Activated CD8-positive, alpha-beta T cell treated with anti-CD3 and anti-CD28 coated beads for 36 hours (primary cell): Measurements from ENCODE around the gene RXRB. TPM values are rescaled to one million over a fixed set of nuclear protein-coding genes. Genes with fewer than 3 reads are reported as not detected.

Source experiments
- ATAC-seq: fragments of 200-7000 bp; cut with Tn5 transposase; one replicate; pipeline ENCODE4 v1.10.0; 2021; ENCODE audit warnings: mild to moderate bottlenecking, moderate library complexity
- CTCF ChIA-PET: fragments of 350-600 bp; sonication (Branson Sonifier 250); formaldehyde crosslinking; loops from one replicate; lab custom pipeline; 2021; ENCODE audit warnings: antibody characterized with exemption; lab: Charles Lee
- POLR2A ChIA-PET: fragments of 350-600 bp; sonication (Branson Sonifier 250); formaldehyde crosslinking; loops from one replicate; lab custom pipeline; 2021; ENCODE audit warnings: antibody characterized with exemption; lab: Charles Lee
- DNase-seq: peaks from one replicate; pipeline ENCODE4 v3.0.0-alpha.2; 2020
- H3K27ac Mint-ChIP-seq: one replicate; pipeline ENCODE4 v1.8.0; 2021; ENCODE audit warnings: mild to moderate bottlenecking, mixed read lengths
- H3K27me3 Mint-ChIP-seq: one replicate; pipeline ENCODE4 v1.8.0; 2021; ENCODE audit warnings: mixed read lengths
- H3K36me3 Mint-ChIP-seq: one replicate; pipeline ENCODE4 v1.8.0; 2021; ENCODE audit warnings: low read depth, mixed read lengths
- H3K4me1 Mint-ChIP-seq: one replicate; pipeline ENCODE4 v1.8.0; 2021; ENCODE audit warnings: low read depth, mixed read lengths
- H3K4me3 Mint-ChIP-seq: one replicate; pipeline ENCODE4 v1.8.0; 2021; ENCODE audit warnings: mild to moderate bottlenecking, moderate library complexity, mixed read lengths
- H3K9me3 Mint-ChIP-seq: one replicate; pipeline ENCODE4 v1.8.0; 2021; ENCODE audit warnings: mixed read lengths
- intact Hi-C: fragments of 100-400 bp; cut with micrococcal nuclease; formaldehyde crosslinking; loops from one replicate; pipeline ENCODE4 v1.10.0; 2022
- total RNA-seq, 2 experiments: library from RNA; stranded (reverse); gene quantifications; one replicate each; pipeline ENCODE4 v1.2.3, GENCODE V29; 2021
- TF ChIP-seq, protein P1 (sequence below): fragments of 200-600 bp; IDR thresholded peaks from one replicate; pipeline ENCODE4 v1.8.0; 2022; ENCODE audit warnings: antibody characterized with exemption, mild to moderate bottlenecking

RXRB gene
- total RNA-seq, 2 experiments from 2014 or later, result 41.2 to 41.9 TPM

GRCh38 chr6:33175436-33176069 lies 24.9 kb downstream of the RXRB start:
- intact Hi-C loops, result no loop called here
- CTCF ChIA-PET, result interaction anchor here (1.3 kb wide), 1 partner anchor 22 kb away, joined by 3 read pairs; no protein-coding TSS in a partner anchor
- ATAC-seq, result no peak
- Mint-ChIP-seq H3K4me1 (no peaks in the 10 kb centered on the region), H3K9me3 (no peaks in the 10 kb centered on the region), H3K27me3 (no peaks in the 10 kb centered on the region), H3K36me3 (no peaks in the 10 kb centered on the region), H3K27ac (no peak overlapping the region), H3K4me3 (no peak overlapping the region)
- TF ChIP-seq, protein P1, sequence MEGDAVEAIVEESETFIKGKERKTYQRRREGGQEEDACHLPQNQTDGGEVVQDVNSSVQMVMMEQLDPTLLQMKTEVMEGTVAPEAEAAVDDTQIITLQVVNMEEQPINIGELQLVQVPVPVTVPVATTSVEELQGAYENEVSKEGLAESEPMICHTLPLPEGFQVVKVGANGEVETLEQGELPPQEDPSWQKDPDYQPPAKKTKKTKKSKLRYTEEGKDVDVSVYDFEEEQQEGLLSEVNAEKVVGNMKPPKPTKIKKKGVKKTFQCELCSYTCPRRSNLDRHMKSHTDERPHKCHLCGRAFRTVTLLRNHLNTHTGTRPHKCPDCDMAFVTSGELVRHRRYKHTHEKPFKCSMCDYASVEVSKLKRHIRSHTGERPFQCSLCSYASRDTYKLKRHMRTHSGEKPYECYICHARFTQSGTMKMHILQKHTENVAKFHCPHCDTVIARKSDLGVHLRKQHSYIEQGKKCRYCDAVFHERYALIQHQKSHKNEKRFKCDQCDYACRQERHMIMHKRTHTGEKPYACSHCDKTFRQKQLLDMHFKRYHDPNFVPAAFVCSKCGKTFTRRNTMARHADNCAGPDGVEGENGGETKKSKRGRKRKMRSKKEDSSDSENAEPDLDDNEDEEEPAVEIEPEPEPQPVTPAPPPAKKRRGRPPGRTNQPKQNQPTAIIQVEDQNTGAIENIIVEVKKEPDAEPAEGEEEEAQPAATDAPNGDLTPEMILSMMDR, result no peak
- no peak for DNase-seq
- POLR2A ChIA-PET, result no interaction called here

GRCh38 chr6:33174784-33175183 lies 25.7 kb downstream of the RXRB start:
- Mint-ChIP-seq H3K4me1 (no peaks in the 10 kb centered on the region), H3K27me3 (no peaks in the 10 kb centered on the region), H3K36me3 (no peaks in the 10 kb centered on the region), H3K4me3 (no peak overlapping the region), H3K9me3 (no peaks in the 10 kb centered on the region), H3K27ac (no peak overlapping the region)
- POLR2A ChIA-PET, result no interaction called here
- CTCF ChIA-PET, result interaction anchor here (1.0 to 2.0 kb wide), 3 partner anchors 13 to 161 kb away, joined by 3 to 11 read pairs (median 3); no protein-coding TSS in a partner anchor
- TF ChIP-seq, protein P1, result no peak
- DNase-seq (no peak), ATAC-seq (no peak)
- intact Hi-C loops, result no loop called here

- Mint-ChIP-seq H3K4me1 (no peaks in the 10 kb centered on the region), H3K27ac (no peak overlapping the region), H3K27me3 (no peaks in the 10 kb centered on the region), H3K4me3 (no peak overlapping the region), H3K9me3 (no peaks in the 10 kb centered on the region), H3K36me3 (no peaks in the 10 kb centered on the region)
- ChIA-PET POLR2A (no interaction called here), CTCF (interaction anchor here (0.7 to 2.0 kb wide), 7 partner anchors 12 to 159 kb away, joined by 3 to 11 read pairs (median 4); no protein-coding TSS in a partner anchor)
- DNase-seq (no peak), ATAC-seq (no peak)
- TF ChIP-seq, protein P1, result no peak
- intact Hi-C loops, result no loop called here
Measured at GRCh38 chr6:33173535-33174180, 26.8 kb downstream of the RXRB start.

DNA sequence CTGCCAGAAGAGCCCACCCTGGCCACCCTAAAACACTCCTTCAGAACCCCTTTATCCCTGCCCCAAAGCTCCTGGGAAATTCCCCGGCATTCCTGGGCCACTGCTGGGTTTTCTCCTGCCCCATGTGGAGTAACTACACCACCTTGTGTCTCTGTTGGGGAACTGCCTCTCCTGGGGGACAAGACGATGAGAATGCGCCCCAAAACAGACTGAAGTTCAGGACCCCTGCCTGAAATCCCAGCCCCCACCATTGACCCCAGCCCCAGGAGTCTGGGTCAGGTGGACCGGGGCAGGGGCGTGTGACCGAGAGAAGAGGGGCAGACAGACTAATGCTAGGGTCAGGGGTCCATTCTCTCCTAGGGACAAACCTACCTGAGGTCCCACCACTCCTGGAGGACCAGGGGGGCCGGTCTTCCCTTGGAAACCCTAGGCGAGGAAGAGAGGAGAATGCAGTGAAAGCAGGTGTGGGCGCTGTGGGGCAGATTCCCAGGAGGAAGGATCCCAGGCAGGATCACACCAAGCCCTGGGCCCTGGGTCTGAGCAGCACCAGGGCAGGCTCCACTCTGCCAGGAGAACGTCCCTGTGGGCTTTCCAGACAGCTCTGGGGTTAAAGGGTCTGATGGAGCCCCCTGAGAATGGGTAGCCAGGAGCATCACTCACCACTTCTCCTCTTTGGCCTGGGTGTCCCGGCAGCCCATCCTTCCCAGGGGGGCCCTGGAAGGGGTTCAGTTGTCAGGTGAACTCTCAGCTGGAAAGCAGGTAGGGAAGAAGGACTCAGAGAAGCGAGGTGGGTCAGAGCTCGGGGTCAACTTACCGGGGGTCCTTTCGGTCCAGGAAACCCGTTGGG lies 27.6 kb downstream of the RXRB start:
- ATAC-seq (peak; percentile 37), DNase-seq (no peak)
- no peaks in the 10 kb centered on the region for H3K27me3 Mint-ChIP-seq
- no peaks in the 10 kb centered on the region for H3K36me3 Mint-ChIP-seq
- H3K4me3 Mint-ChIP-seq, result no peak overlapping the region
- TF ChIP-seq, protein P1, result peak; percentile 30
- ChIA-PET CTCF (interaction anchor here (0.9 to 2.0 kb wide), 7 partner anchors 11 to 75 kb away, joined by 3 to 11 read pairs (median 4); no protein-coding TSS in a partner anchor), POLR2A (no interaction called here)
- H3K9me3 Mint-ChIP-seq, result no peaks in the 10 kb centered on the region
- H3K4me1 Mint-ChIP-seq, result no peaks in the 10 kb centered on the region
- no peak overlapping the region for H3K27ac Mint-ChIP-seq
- intact Hi-C loops, result no loop called here
